ENCODE data around the gene SIN3B. TPM values are rescaled to one million over a fixed set of nuclear protein-coding genes. Genes with fewer than 3 reads are reported as not detected.

The SIN3B gene
- total RNA-seq, 1 experiment from 2014 or later = 49.7 TPM

GRCh38 chr19:16896146-16897028 lies 67.2 kb downstream of the SIN3B start:
- no peak overlapping the region for H3K27ac Mint-ChIP-seq (ENCODE audit: unreplicated experiment)
- CTCF ChIA-PET = no interaction called here
- TF ChIP-seq, protein P1, sequence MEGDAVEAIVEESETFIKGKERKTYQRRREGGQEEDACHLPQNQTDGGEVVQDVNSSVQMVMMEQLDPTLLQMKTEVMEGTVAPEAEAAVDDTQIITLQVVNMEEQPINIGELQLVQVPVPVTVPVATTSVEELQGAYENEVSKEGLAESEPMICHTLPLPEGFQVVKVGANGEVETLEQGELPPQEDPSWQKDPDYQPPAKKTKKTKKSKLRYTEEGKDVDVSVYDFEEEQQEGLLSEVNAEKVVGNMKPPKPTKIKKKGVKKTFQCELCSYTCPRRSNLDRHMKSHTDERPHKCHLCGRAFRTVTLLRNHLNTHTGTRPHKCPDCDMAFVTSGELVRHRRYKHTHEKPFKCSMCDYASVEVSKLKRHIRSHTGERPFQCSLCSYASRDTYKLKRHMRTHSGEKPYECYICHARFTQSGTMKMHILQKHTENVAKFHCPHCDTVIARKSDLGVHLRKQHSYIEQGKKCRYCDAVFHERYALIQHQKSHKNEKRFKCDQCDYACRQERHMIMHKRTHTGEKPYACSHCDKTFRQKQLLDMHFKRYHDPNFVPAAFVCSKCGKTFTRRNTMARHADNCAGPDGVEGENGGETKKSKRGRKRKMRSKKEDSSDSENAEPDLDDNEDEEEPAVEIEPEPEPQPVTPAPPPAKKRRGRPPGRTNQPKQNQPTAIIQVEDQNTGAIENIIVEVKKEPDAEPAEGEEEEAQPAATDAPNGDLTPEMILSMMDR (IDR thresholded peaks at IDR 0.05; ENCODE audit: unreplicated experiment) = no peak
- DNase-seq = no peak
- H3K4me1 Mint-ChIP-seq (ENCODE audit: low read depth, unreplicated experiment) = no peaks in the 10 kb centered on the region
- intact Hi-C loops (cut with micrococcal nuclease; ENCODE audit: unreplicated experiment) = loop anchor here (10.0 kb wide), 1 partner anchor 182 kb away; the partner anchor contains the start of gene NWD1
- H3K9me3 Mint-ChIP-seq (ENCODE audit: low read depth, unreplicated experiment) = no peaks in the 10 kb centered on the region
- BruUV-seq (replicated peaks) = no TSS peak
- H3K36me3 Mint-ChIP-seq (ENCODE audit: insufficient read depth, unreplicated experiment) = peaks cover 13% of the 10 kb centered on the region
- peaks cover 11% of the 10 kb centered on the region for H3K27me3 Mint-ChIP-seq (ENCODE audit: unreplicated experiment)
- peak overlapping the region; percentile 50 for H3K4me3 Mint-ChIP-seq (ENCODE audit: low read depth, unreplicated experiment)

DNA sequence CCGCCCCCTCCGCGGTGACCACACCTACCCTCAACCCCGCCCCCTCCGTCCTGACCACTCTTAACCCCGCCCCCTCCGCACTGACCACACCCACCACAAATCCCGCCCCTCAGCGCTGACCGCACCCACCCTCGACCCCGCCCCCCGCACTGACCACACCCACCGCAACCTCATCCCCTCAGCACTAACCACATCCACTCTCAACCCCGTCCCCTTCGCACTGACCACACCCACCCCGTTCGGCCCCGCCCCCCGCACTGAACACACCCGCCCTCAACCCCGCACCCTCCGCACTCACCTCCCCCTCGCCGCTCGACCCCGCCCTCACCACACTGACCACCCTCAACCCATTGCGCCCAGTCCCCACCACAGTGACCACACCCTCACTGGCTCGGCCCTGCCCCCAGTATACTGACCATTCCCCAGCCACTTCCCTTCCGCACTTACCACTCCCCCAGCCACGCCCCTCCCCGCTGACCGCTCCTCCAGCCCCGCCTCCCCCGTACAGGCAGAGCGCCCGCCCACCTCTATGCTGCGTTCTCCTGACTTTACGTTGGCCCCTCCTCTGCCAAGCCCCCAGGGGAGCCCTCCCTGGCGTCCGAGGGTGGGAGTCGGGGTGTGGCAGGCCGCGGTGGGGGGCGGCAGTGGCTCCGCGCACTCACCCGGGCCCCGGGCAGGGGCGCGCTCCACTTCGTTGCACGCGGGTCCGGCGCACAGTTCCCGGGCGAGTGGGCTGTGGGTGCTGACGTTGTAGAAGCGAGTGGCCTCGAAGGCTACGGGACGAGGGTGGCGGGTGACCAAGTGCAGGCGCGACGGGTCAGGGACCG lies 68.0 kb downstream of the SIN3B start:
- DNase-seq = peak; percentile 92
- TF ChIP-seq, protein P1 (IDR thresholded peaks at IDR 0.05; ENCODE audit: unreplicated experiment) = no peak
- H3K27me3 Mint-ChIP-seq (ENCODE audit: unreplicated experiment) = peaks cover 11% of the 10 kb centered on the region
- peaks cover 13% of the 10 kb centered on the region for H3K36me3 Mint-ChIP-seq (ENCODE audit: insufficient read depth, unreplicated experiment)
- peak overlapping the region; percentile 50 for H3K4me3 Mint-ChIP-seq (ENCODE audit: low read depth, unreplicated experiment)
- H3K4me1 Mint-ChIP-seq (ENCODE audit: low read depth, unreplicated experiment) = no peaks in the 10 kb centered on the region
- H3K27ac Mint-ChIP-seq (ENCODE audit: unreplicated experiment) = no peak overlapping the region
- BruUV-seq (replicated peaks) = no TSS peak
- CTCF ChIA-PET = no interaction called here
- H3K9me3 Mint-ChIP-seq (ENCODE audit: low read depth, unreplicated experiment) = no peaks in the 10 kb centered on the region
- intact Hi-C loops (cut with micrococcal nuclease; ENCODE audit: unreplicated experiment) = loop anchor here (10.0 kb wide), 1 partner anchor 182 kb away; the partner anchor contains the start of gene NWD1

DNA sequence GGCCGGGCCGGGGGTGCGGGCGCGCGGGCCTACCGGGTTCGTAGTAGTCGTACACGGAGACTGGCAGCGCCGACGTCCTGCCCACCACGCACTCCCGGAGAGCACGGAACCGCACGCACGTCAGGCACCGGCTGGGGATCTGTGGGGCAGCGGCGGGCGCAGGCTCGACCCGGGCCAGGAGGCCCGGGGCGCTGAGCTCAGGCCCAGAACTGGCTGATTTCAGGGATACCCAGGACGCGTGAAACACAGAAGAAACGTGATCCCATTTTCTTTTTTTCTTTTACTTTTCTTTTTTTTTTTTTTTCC lies 68.6 kb downstream of the SIN3B start:
- Mint-ChIP-seq H3K4me3 (ENCODE audit: low read depth, unreplicated experiment) (peak overlapping the region; percentile 50), H3K27me3 (ENCODE audit: unreplicated experiment) (peaks cover 11% of the 10 kb centered on the region), H3K36me3 (ENCODE audit: insufficient read depth, unreplicated experiment) (peaks cover 13% of the 10 kb centered on the region), H3K27ac (ENCODE audit: unreplicated experiment) (no peak overlapping the region), H3K9me3 (ENCODE audit: low read depth, unreplicated experiment) (no peaks in the 10 kb centered on the region), H3K4me1 (ENCODE audit: low read depth, unreplicated experiment) (no peaks in the 10 kb centered on the region)
- CTCF ChIA-PET = no interaction called here
- no peak for DNase-seq
- intact Hi-C loops (cut with micrococcal nuclease; ENCODE audit: unreplicated experiment) = loop anchor here (10.0 kb wide), 1 partner anchor 183 kb away; the partner anchor contains the start of gene NWD1
- TF ChIP-seq, protein P1 (IDR thresholded peaks at IDR 0.05; ENCODE audit: unreplicated experiment) = no peak
- BruUV-seq (replicated peaks) = no TSS peak

DNA sequence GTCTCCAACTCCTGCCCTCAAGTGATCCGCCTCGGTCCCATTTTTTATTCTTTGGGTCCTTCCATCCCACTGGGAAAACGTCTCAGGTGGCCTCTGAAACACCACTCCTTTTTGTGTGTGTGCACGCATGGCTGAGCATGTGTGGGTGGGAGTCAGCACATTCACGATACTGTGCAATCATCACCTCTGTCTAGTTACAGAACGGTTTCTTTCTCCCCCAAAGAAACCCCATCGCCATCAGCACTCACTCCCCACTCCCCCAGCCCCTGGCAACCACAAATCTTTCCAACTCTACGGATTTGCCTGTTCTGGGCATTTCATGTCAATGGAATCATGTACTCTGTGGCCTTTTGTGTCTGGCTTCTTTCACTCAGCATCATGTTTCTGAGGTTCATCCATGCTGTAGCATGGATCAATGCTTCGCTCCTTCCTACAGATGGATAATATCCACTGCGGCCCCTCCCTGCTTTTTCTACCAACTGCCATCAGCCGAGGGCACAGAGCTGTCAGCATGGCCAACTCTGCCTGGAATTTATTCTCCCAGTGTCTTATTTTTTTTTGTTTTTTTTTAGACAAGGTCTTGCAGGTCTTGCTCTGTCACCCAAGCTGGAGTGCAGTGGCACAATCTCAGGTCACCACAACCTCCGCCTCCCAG lies 69.3 kb downstream of the SIN3B start:
- no TSS peak for BruUV-seq (replicated peaks)
- TF ChIP-seq, protein P1 (IDR thresholded peaks at IDR 0.05; ENCODE audit: unreplicated experiment) = no peak
- no peaks in the 10 kb centered on the region for H3K9me3 Mint-ChIP-seq (ENCODE audit: low read depth, unreplicated experiment)
- H3K4me1 Mint-ChIP-seq (ENCODE audit: low read depth, unreplicated experiment) = no peaks in the 10 kb centered on the region
- peaks cover 13% of the 10 kb centered on the region for H3K36me3 Mint-ChIP-seq (ENCODE audit: insufficient read depth, unreplicated experiment)
- intact Hi-C loops (cut with micrococcal nuclease; ENCODE audit: unreplicated experiment) = loop anchor here (10.0 kb wide), 1 partner anchor 184 kb away; the partner anchor contains the start of gene NWD1
- CTCF ChIA-PET = no interaction called here
- DNase-seq = no peak
- peak overlapping the region; percentile 50 for H3K4me3 Mint-ChIP-seq (ENCODE audit: low read depth, unreplicated experiment)
- peaks cover 11% of the 10 kb centered on the region for H3K27me3 Mint-ChIP-seq (ENCODE audit: unreplicated experiment)
- H3K27ac Mint-ChIP-seq (ENCODE audit: unreplicated experiment) = no peak overlapping the region
